Measurements from ENCODE around the gene OR8J3. TPM values are rescaled to one million over a fixed set of nuclear protein-coding genes. Genes with fewer than 3 reads are reported as not detected.

Gene OR8J3
- not detected for total RNA-seq
- not detected for polyA plus RNA-seq
- long read RNA-seq, donor 1: 0 reads
- long read RNA-seq, donor 2: 0 reads
- long read RNA-seq, donor 3: 0 reads
- long read RNA-seq, donor 4: 0 reads
- long read RNA-seq, donor 5: 0 reads
- long read RNA-seq, donor 6: 0 reads
- long read RNA-seq, donor 7: 0 reads
- long read RNA-seq, donor 8: 0 reads
- long read RNA-seq, donor 9: 0 reads
- long read RNA-seq, donor 10: 0 reads

GRCh38 chr11:56140151-56140661 lies at the start of gene OR8J3:
Gene OR8J3 (minus strand): TSS chr11:56140201. CDS start chr11:56137718, 2,483 bp downstream.
- intact Hi-C loops (cut with DNase I): no loop called here

GRCh38 chr11:56188602-56189001 lies 48.6 kb upstream of the OR8J3 start:
- no peak for DNase-seq
- H3K27ac ChIP-seq: no peak overlapping the region
- H3K4me1 ChIP-seq (replicated peaks in 1 of 2): no peaks in the 10 kb centered on the region
- H3K36me3 ChIP-seq (replicated peaks in 1 of 2): no peaks in the 10 kb centered on the region
- TF ChIP-seq POLR2A (IDR thresholded peaks at IDR 0.05) (no peak), CTCF (IDR thresholded peaks at IDR 0.05) (no peak)
- no peak overlapping the region for H3K4me3 ChIP-seq
- no peaks in the 10 kb centered on the region for H3K27me3 ChIP-seq
- intact Hi-C loops (cut with DNase I): no loop called here
- WGBS, 4 donors: 71 to 85% (median 79%) methylated on average over 3 of the region's 3 CpGs
- H3K9me3 ChIP-seq (replicated peaks in 1 of 3): no peaks in the 10 kb centered on the region

More at GRCh38 chr11:56140151-56140661, at the start of gene OR8J3:
- H3K27ac ChIP-seq: no peak within 1 kb of the TSS
- no peak for DNase-seq
- H3K4me1 ChIP-seq (replicated peaks in 1 of 2): no peaks in the 10 kb centered on the region
- TF ChIP-seq CTCF (IDR thresholded peaks at IDR 0.05) (no peak), POLR2A (IDR thresholded peaks at IDR 0.05) (no peak)
- H3K9me3 ChIP-seq (replicated peaks in 1 of 3): no peaks in the 10 kb centered on the region
- H3K27me3 ChIP-seq: no peaks in the 10 kb centered on the region
- no peaks in the 10 kb centered on the region for H3K36me3 ChIP-seq (replicated peaks in 1 of 2)
- no peak within 1 kb of the TSS for H3K4me3 ChIP-seq

- Histone ChIP-seq H3K4me3 (no peak overlapping the region), H3K27me3 (no peaks in the 10 kb centered on the region), H3K27ac (no peak overlapping the region), H3K9me3 (replicated peaks in 1 of 3) (no peaks in the 10 kb centered on the region), H3K36me3 (replicated peaks in 1 of 2) (no peaks in the 10 kb centered on the region), H3K4me1 (replicated peaks in 1 of 2) (no peaks in the 10 kb centered on the region)
- intact Hi-C loops (cut with DNase I): no loop called here
- no peak for DNase-seq
- no peak for TF ChIP-seq POLR2A (IDR thresholded peaks at IDR 0.05)
- no peak for TF ChIP-seq CTCF (IDR thresholded peaks at IDR 0.05)
Observed at GRCh38 chr11:56183459-56183858, 43.5 kb upstream of the OR8J3 start.

- Histone ChIP-seq H3K27ac (no peak within 1 kb of the TSS), H3K27me3 (no peaks in the 10 kb centered on the region), H3K36me3 (replicated peaks in 1 of 2) (no peaks in the 10 kb centered on the region), H3K4me3 (no peak within 1 kb of the TSS), H3K9me3 (replicated peaks in 1 of 3) (no peaks in the 10 kb centered on the region), H3K4me1 (replicated peaks in 1 of 2) (no peaks in the 10 kb centered on the region)
- DNase-seq: no peak
- WGBS, 4 donors: 47 to 67% (median 66%) methylated on average over 1 of the region's 1 CpG
- no peak for TF ChIP-seq CTCF (IDR thresholded peaks at IDR 0.05)
- TF ChIP-seq POLR2A (IDR thresholded peaks at IDR 0.05): no peak
- intact Hi-C loops (cut with DNase I): no loop called here
Observed at GRCh38 chr11:56176318-56176717, 36.3 kb upstream of the OR8J3 start, which contains the start of gene OR5J2. Gene OR5J2 (plus strand): TSS chr11:56176618. CDS start chr11:56176618, 0 bp downstream.
